ENCODE measurements around the gene DGAT2L6.

DGAT2L6 gene

GRCh38 chrX:70134116-70134477, 43.2 kb upstream of the DGAT2L6 start:
- no peak for TF ChIP-seq CTCF (IDR thresholded peaks at IDR 0.05; ENCODE audit: insufficient read depth, low read depth, low read length, missing control alignments)
- peak overlapping the region; percentile 71 for H3K4me3 ChIP-seq (ENCODE audit: low read length)

GRCh38 chrX:70138622-70139021, 38.7 kb upstream of the DGAT2L6 start:
- no peak for DNase-seq (ENCODE audit: low read depth)
- no peak overlapping the region for H3K4me3 ChIP-seq (ENCODE audit: low read length)
- no peak for TF ChIP-seq CTCF (IDR thresholded peaks at IDR 0.05; ENCODE audit: insufficient read depth, low read depth, low read length, missing control alignments)

More at GRCh38 chrX:70134116-70134477, 43.2 kb upstream of the DGAT2L6 start:
- DNase-seq (ENCODE audit: low read depth), result peak; percentile 10

- no peak for TF ChIP-seq CTCF (IDR thresholded peaks at IDR 0.05; ENCODE audit: insufficient read depth, low read depth, low read length, missing control alignments)
- H3K4me3 ChIP-seq (ENCODE audit: low read length), result no peak overlapping the region
- DNase-seq (ENCODE audit: low read depth), result no peak
Observed at GRCh38 chrX:70139736-70140135, 37.5 kb upstream of the DGAT2L6 start.

- TF ChIP-seq CTCF (IDR thresholded peaks at IDR 0.05; ENCODE audit: insufficient read depth, low read depth, low read length, missing control alignments), result no peak
- no peak overlapping the region for H3K4me3 ChIP-seq (ENCODE audit: low read length)
- DNase-seq (ENCODE audit: low read depth), result no peak
Observed at GRCh38 chrX:70141373-70141772, 35.9 kb upstream of the DGAT2L6 start.

GRCh38 chrX:70166601-70167590, 10.4 kb upstream of the DGAT2L6 start:
- H3K4me3 ChIP-seq (ENCODE audit: low read length), result no peak overlapping the region
- no peak for TF ChIP-seq CTCF (IDR thresholded peaks at IDR 0.05; ENCODE audit: insufficient read depth, low read depth, low read length, missing control alignments)
- DNase-seq (ENCODE audit: low read depth), result peak; percentile 76

- H3K4me3 ChIP-seq (ENCODE audit: low read length), result no peak overlapping the region
- no peak for TF ChIP-seq CTCF (IDR thresholded peaks at IDR 0.05; ENCODE audit: insufficient read depth, low read depth, low read length, missing control alignments)
- DNase-seq (ENCODE audit: low read depth), result peak; percentile 38
Observed at GRCh38 chrX:70168238-70169188, 8.8 kb upstream of the DGAT2L6 start.
